HG03097 (cell line): ENCODE results near the gene CASP10.
"Not testable (repeated sequence)": the region's sequence is repeated elsewhere in the genome, so short reads cannot be mapped to it uniquely, and the experiment has no call there.

ENCODE experiments used
- ATAC-seq: cut with Tn5 transposase; IDR thresholded peaks from one replicate; pipeline ENCODE4 v1.9.1; 2021; ENCODE audit not compliant: unreplicated experiment, low FRiP score

CASP10 gene

GRCh38 chr2:201231781-201232466 is 49.0 kb downstream of the CASP10 start:
- ATAC-seq, result peak; percentile 54

DNA sequence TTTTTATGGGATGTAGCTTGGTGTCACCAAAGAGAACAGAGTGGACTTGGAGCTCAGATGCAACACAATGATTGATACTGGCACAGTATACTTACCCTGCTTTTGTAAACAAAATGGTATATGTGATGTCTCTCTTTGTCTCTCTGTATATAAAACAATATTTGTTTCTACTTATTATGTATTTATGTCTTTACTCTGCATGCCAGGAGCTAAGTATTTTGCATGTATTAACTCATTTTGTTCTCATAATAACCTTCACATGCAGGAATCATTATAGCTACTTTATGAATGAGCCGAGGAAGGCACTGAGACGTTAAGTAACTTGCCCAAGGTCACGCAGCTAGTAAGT is 49.5 kb downstream of the CASP10 start:
- no peak for ATAC-seq

DNA sequence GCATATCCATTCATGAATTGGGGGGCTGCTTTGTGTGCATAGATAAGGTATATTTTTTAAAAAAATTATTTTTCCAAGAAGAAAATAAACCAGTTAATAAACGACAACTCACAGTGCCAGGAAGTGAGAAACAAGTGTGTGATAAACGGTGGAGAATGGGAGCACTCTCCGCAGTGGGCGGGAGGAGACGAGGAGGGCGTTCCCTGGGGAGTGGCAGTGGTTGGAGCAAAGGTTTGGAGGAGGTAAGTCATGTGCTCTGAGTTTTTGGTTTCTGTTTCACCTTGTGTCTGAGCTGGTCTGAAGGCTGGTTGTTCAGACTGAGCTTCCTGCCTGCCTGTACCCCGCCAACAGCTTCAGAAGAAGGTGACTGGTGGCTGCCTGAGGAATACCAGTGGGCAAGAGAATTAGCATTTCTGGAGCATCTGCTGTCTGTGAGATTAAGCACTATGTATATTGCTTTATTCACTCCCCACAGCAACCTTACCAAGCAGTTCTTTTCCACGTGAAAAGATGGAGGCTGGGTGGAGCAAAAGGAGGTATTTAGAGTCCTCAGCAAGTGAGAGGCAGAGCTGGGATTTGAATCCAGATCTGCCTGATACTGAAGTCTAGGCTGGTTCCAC is 50.4 kb downstream of the CASP10 start:
- ATAC-seq, result peak; percentile 88

DNA sequence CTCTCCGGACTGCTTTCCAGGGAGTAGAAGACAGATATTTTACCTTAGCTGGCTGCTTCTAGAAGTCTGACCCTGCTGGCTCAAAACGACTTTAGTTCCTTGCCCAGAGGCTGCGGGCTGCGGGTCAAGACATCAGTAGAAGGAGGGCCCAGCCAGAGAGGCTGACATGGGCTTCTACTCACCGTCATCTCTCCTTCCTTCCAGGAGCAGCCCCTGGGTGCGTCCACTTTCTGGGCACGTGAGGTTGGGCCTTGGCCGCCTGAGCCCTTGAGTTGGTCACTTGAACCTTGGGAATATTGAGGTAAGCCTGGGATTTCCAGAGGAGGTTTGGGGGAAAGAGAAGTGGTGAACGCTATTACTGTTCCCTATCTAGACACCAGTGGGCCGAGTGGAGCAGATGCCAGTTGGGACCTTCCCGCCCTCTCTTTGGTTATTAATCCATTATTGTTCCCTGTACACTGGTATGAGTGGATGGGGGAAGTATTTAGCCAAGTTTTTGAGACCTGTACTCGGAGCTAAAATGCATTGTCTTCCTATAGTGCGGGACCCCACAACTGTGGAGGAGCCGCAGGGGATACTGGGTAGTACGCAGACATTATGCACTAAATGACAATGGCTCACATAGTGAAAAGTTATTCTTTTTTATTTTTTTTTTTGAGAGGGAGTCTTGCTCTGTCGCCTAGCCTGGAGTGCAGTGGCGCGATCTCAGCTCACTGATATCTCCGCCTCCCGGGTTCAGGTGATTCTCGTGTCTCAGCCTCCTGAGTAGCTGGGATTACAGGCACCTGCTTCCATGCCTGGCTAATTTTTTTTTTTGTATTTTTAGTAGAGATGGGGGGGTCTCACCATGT is 51.1 kb downstream of the CASP10 start:
- peak; percentile 12 for ATAC-seq

- ATAC-seq, result no peak
These were observed 51.8 kb downstream of the CASP10 start for GRCh38 chr2:201234663-201235135.

DNA sequence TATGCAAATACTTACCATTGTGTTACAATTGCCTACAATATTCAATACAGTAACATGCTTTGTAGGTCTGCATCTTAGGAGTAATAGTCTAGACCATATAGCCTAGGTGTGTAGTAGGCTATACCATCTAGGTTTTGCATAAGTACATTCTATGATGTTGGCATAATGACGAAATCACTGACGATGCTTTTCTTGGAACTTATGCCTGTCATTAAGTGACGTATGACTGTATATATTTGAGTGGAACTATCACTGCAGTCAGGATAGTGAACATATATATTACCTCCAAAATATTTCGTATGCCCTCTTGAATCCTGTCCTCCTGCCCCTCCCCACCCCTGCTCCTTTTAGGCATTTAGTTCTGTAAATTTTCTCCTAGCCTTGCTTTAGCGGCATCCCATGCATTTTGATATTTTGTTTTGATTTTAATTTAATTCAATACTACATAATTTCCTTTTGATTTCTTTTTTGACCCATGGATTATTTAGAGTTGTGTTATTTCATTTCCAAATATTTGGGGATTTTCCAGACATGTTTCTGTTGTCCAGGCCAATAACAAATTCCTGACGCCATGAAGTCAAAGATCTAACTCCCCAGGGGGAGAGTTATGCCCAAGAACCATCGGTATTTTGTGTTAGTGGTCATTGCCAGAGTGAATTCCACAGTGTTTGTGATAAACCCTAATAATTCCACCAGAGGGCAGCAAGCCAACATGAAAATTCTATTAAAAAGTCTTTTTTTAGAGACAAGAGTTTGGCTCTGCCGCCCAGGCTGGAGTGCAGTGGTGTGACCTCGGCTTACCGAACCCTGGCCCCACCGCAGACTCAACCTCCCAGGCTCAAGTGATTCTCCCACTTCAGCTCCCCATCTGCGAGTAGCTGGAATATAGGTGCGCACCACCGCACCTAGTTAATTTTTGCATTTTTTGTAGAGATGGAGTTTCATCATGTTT is 53.2 kb downstream of the CASP10 start:
- no peak for ATAC-seq

DNA sequence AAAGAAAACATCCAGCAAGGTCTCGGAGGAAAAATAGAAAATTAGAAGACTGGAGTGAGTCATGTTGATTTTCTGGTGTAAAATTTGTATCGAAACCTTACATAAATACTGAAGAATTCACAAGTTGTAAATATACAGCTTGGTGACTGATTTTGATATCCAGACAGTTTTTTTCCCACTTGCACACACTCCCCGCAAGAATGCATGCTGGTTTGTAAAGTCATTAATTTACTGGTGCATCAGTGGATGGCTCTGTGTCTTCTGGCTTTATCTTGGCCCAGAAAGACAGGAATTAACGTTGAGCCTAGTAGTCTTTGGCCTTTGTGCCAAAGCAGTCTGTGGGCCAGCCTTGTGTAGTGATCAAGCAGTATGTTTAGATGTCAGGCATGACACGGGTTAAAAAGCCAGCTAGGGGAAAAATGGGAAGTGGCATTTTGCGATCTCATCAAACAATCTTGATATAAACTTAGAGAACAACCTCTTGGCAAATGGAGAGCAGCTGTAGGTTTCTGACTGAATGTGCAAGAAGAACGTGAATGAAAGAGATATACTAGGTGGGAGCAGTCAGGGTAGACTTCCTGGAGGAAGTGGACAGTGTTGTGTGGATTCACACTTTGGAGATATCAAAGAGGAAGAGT is 54.7 kb downstream of the CASP10 start:
- ATAC-seq, result no peak

- not testable (repeated sequence) for ATAC-seq
These were observed 56.4 kb downstream of the CASP10 start for GRCh38 chr2:201239167-201239935.

- no peak for ATAC-seq
These were observed 59.8 kb downstream of the CASP10 start for GRCh38 chr2:201242571-201243277.

DNA sequence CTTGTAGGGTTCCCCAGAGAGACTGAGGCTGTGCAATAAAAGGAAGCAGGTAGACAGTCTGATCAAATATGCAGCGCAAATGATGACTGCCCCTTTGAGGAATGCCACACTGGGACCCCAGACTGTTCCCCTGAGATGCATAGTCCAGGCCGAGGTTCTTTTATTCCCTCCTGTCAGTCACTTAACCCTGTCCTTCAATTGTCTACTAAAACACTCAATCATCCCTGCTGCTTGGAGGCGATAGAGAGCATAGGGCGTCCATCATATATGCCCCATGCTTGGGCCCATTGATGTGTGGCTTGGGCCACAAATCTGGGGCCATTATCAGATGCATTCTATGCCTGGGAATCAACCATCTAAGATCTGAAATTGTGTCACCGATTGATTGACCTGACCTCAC is 61.9 kb downstream of the CASP10 start:
- no peak for ATAC-seq

- ATAC-seq, result no peak
These were observed 63.3 kb downstream of the CASP10 start for GRCh38 chr2:201246280-201246679.

GRCh38 chr2:201248288-201248844 is 65.4 kb downstream of the CASP10 start:
- no peak for ATAC-seq

- no peak for ATAC-seq
These were observed 66.9 kb downstream of the CASP10 start for GRCh38 chr2:201249889-201250288.

GRCh38 chr2:201250741-201251140 is 67.8 kb downstream of the CASP10 start:
- no peak for ATAC-seq

DNA sequence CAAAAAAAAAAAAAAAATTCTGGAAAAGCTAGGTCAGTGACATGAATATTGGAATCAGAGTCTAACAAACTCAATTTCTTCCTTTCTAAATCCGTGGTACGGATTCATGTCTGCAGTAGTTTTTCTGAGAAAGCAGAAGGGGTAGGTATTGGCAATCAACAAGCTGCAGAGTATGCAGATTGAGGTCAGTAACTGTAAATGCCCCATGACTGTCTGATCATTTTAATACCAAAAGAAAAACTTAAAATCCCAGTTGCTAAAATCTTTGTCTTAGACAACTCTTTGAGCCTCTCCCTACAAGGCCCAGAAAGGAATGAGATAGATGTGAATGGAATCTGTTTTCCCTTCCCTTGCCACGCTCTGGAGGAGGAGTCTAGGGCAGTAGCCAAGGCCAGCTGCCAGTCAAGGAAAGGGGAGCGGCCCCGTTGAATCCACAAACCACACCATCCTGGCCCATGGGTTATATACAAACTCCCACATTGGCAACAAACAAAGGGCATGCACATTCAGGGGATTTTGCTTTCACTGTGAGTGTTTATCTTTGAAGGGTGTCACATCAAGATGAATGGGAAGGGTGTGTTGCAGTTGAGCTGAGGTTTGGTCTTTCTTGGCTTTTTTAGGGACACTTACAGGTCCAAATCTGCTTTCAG is 71.3 kb downstream of the CASP10 start:
- ATAC-seq, result no peak

DNA sequence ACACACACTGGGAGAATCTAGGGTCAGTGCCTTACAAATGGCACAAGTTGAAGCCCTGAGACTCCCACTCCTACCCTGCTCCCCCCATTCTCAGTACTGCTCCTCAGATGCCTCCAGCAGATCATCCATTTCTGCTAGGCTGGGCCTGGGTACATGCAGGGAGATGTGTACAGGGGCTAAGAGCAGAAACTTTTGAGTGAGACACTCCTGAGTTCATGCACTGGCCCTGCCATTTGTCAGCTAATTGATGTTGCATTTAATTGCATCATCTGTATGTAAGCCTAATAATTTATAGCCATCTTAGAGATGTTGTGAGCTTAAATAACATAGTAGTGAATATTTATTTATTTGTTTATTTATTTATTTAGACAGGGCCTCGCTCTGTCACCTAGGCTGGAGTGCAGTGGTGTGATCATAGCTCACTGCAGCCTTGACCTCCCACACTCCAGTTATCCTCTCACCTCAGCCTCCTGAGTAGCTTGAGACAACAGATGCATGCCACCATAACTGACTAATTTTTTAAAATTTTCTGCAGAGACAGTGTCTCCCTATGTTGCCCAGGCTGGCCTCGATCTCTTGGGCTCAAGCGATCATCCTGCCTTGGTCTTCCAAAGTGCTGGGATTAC is 72.6 kb downstream of the CASP10 start:
- ATAC-seq, result no peak

- no peak for ATAC-seq
These were observed 73.1 kb downstream of the CASP10 start for GRCh38 chr2:201256082-201256481.
